Measurements from ENCODE around the gene KPNA6. TPM values are rescaled to one million over a fixed set of nuclear protein-coding genes. Genes with fewer than 3 reads are reported as not detected.
A peak's percentile ranks its signal among the peaks of the same experiment; 100 is the strongest.
"Not testable (repeated sequence)": the region's sequence is repeated elsewhere in the genome, so short reads cannot be mapped to it uniquely, and the experiment has no call there.

Gene KPNA6
- total and polyA plus RNA-seq, 8 donors, result 30.6 to 73.2 (median 35.2) TPM

DNA sequence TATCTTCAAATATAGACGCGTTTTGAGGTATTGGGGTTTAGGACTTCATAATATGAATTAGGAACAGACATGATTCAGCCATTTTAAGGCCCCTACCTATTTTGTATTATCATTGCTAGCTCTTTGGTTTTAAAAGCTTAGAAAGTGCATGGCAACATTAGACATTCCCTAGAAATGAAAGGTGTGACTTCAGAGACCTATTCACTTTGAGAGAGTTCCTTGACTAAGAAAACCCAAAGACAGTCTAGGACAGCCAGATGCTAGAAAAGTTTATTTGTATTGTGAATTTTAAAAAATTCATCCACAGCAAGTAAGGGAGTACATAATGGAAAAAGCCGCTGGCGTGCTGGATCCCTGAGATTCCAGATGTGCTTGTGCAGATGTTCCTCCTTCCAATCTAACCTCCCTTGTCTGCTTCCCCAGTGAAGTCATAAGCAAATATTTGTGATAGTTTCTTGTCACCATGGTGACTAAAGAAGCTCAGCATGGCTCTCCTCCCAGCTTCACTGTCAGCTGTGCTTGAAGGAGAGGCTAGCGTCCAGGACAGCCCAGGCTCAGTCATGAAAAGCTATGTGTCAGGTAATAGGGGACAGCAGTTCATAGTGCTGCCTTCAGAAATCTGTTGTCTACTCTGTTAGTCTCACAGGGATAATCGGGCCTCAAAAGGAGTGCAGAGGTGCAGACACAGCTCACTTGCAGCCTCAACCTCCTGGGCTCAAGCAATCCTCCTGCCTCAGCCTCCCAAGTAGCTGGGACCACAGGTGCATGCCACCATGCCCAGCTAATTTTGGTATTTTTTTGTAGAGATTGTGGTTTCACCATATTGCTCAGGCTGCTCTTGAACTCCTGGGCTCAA is 34.8 kb downstream of the KPNA6 start:
- Histone ChIP-seq H3K4me1 (peaks cover 9 to 18% of the 10 kb centered on the region in 2 donors), H3K36me3 (no peaks in the 10 kb centered on the region), H3K9me3 (no peaks in the 10 kb centered on the region), H3K27ac (peak overlapping the region in 1 of 2 donors; percentile 42), H3K4me3 (no peak overlapping the region), H3K27me3 (no peaks in the 10 kb centered on the region)
- peak in 3 of 4 donors; percentile 50 to 86 (median 71) for DNase-seq
- ATAC-seq, result peak; percentile 90
- intact Hi-C loops (cut with DNase I), result no loop called here
- no peak for TF ChIP-seq CTCF (IDR thresholded peaks at IDR 0.05)

DNA sequence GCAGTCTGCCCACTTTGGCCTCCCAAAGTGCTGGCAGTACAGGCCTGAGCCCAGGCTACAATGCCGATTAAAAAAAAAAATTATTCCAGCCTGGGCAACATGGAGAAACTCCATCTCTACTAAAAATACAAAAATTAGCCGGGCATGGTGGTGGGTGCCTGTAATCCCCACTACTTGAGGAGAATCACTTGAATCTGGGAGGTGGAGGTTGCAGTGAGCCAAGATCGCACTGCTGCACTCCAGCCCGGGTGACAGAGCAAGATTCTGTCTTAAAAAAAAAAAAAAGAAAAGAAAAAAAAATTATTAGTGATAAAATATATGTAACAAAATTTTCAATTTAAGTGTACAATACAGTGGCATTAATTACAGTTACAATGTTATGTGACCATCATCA is 35.4 kb downstream of the KPNA6 start:
- DNase-seq; H3K9me3 ChIP-seq; H3K27me3 ChIP-seq; H3K36me3 ChIP-seq; ATAC-seq; intact Hi-C loops (cut with DNase I); H3K4me3 ChIP-seq: not testable (repeated sequence)
- peak overlapping the region in 1 of 2 donors; percentile 42 for H3K27ac ChIP-seq
- peaks cover 9 to 18% of the 10 kb centered on the region in 2 donors for H3K4me1 ChIP-seq

- Histone ChIP-seq H3K4me1 (peaks cover 9 to 18% of the 10 kb centered on the region in 2 donors), H3K27ac (no peak overlapping the region), H3K36me3 (peaks cover 0 to 6% of the 10 kb centered on the region in 2 donors), H3K27me3 (no peaks in the 10 kb centered on the region), H3K4me3 (no peak overlapping the region), H3K9me3 (no peaks in the 10 kb centered on the region)
- intact Hi-C loops (cut with DNase I), result no loop called here
- no peak for ATAC-seq
- no peak for DNase-seq
- no peak for TF ChIP-seq CTCF (IDR thresholded peaks at IDR 0.05)
Measured at GRCh38 chr1:32144033-32144432, 36.2 kb downstream of the KPNA6 start.

DNA sequence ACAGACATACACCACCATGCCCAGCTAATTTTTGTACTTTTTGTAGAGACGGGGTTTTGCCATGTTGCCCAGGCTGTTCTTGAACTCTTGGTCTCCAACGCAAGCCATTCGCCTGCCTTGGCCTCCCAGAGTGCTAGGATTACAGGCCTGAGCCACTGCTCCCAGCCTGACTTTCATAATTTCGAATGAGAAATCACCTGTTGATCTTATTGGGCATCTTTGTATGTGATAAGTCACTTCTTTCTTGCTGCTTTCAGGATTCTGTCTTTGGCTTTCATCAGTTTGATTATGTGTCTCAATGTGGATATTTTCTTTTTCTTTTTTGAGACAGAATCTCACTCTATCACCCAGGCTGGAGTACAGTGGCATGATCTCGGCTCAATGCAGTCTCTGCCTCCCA is 39.9 kb downstream of the KPNA6 start:
- H3K4me1 ChIP-seq; H3K27ac ChIP-seq; H3K9me3 ChIP-seq; ATAC-seq; H3K27me3 ChIP-seq; DNase-seq; H3K36me3 ChIP-seq; intact Hi-C loops (cut with DNase I); H3K4me3 ChIP-seq: not testable (repeated sequence)

- no peaks in the 10 kb centered on the region for H3K4me1 ChIP-seq
- H3K27ac ChIP-seq, result no peak overlapping the region
- no peak for DNase-seq
- H3K4me3 ChIP-seq, result no peak overlapping the region
- peaks cover 0 to 2% of the 10 kb centered on the region in 2 donors for H3K9me3 ChIP-seq
- no peak for ATAC-seq
- peaks cover 0 to 22% of the 10 kb centered on the region in 2 donors for H3K36me3 ChIP-seq
- H3K27me3 ChIP-seq, result no peaks in the 10 kb centered on the region
- TF ChIP-seq CTCF (IDR thresholded peaks at IDR 0.05), result no peak
- intact Hi-C loops (cut with DNase I), result no loop called here
Measured at GRCh38 chr1:32150847-32151246, 43.0 kb downstream of the KPNA6 start.

DNA sequence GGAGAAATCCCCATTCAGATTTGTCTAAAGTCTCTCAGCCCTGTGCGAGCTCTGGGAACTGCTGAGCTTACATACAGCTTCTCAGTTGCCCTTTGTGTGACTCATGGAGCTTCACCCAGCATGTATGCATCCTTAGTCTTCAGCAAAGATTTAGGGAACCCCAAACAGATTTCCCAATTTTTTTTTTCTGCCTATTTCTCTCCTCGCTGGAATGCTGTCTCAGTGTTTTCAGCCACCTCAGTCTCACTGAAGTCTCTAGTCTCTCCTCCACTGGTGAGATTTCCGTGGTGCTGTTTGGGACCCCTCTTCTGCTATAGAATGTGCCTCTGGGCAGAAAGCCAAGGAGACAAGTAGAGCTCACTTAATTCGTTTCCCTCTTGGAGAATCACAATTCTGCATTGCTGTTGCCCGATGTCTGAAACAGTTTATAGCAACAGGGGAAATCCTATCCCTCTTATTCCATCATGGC is 43.5 kb downstream of the KPNA6 start:
- peak in 2 of 4 donors; percentile 61 to 73 for DNase-seq
- H3K36me3 ChIP-seq, result peaks cover 0 to 28% of the 10 kb centered on the region in 2 donors
- peak; percentile 33 for ATAC-seq
- TF ChIP-seq CTCF (IDR thresholded peaks at IDR 0.05), result no peak
- intact Hi-C loops (cut with DNase I), result no loop called here
- H3K4me1 ChIP-seq, result no peaks in the 10 kb centered on the region
- no peaks in the 10 kb centered on the region for H3K27me3 ChIP-seq
- no peak overlapping the region for H3K4me3 ChIP-seq
- no peak overlapping the region for H3K27ac ChIP-seq
- peaks cover 0 to 2% of the 10 kb centered on the region in 2 donors for H3K9me3 ChIP-seq

Data from left lung (tissue), 10 donors.